ENCODE data around the gene DPEP1.

DNA sequence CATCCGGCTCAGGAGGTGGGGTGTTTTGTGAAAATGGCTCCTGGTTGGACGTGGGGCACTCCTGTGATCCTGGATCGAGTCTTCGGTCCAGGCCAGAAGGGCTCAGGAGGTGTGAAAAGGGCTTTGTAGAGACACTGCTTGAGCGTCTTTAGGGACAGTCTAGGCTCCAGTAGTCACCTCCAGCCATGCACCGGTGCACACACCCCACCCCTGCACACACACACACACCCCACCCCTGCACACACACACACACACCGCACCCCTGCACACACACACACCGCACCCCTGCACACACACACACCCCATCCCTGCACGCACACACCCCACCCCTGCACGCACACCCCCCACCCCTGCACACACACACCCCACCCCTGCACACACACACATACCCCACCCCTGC, 25.0 kb downstream of the DPEP1 start:
- TF ChIP-seq EZH2 (IDR thresholded peaks at IDR 0.05; ENCODE audit: insufficient read depth, poor library complexity, severe bottlenecking) (no peak), EZH2phosphoT487 (IDR thresholded peaks at IDR 0.05; ENCODE audit: insufficient read depth, low read depth) (no peak)
